Progenitor cell of endocrine pancreas (in vitro differentiated cells): ENCODE results near the gene ATG101. TPM values are rescaled to one million over a fixed set of nuclear protein-coding genes. Genes with fewer than 3 reads are reported as not detected.

Source experiments
- DNase-seq: peaks from one replicate; pipeline ENCODE4 v3.0.0; 2021; ENCODE audit warnings: low spot score; ENCODE audit not compliant: unreplicated experiment
- H3K27ac Mint-ChIP-seq: 2 replicates; pipeline ENCODE4 v1.8.0; 2021; ENCODE audit warnings: mild to moderate bottlenecking, moderate library complexity, mixed read lengths
- H3K27me3 Mint-ChIP-seq: 2 replicates; pipeline ENCODE4 v1.8.0; 2021; ENCODE audit warnings: mixed read lengths
- H3K36me3 Mint-ChIP-seq: 2 replicates; pipeline ENCODE4 v1.8.0; 2022; ENCODE audit warnings: mixed read lengths; ENCODE audit not compliant: insufficient read depth
- H3K4me1 Mint-ChIP-seq: 2 replicates; pipeline ENCODE4 v1.8.0; 2021; ENCODE audit warnings: low read depth, mixed read lengths
- H3K4me3 Mint-ChIP-seq: 2 replicates; pipeline ENCODE4 v1.8.0; 2021; ENCODE audit warnings: low read depth, mild to moderate bottlenecking, moderate library complexity, mixed read lengths
- H3K9me3 Mint-ChIP-seq: 2 replicates; pipeline ENCODE4 v1.8.0; 2021; ENCODE audit warnings: low read depth, mixed read lengths
- CTCF ChIP-seq: fragments of 200-600 bp; sonication (generic); IDR thresholded peaks from one replicate; pipeline ENCODE4 v1.5.0; 2021; ENCODE audit warnings: antibody characterized with exemption, mild to moderate bottlenecking; ENCODE audit not compliant: unreplicated experiment
- total RNA-seq: library from RNA; stranded (reverse); gene quantifications from 2 replicates; pipeline ENCODE4 v1.2.1, GENCODE V29; 2021

ATG101 gene
- total RNA-seq, 1 donor from 2014 or later: 23.5 TPM

- no peak overlapping the region for H3K4me3 Mint-ChIP-seq
- peak overlapping the region; percentile 49 for H3K27ac Mint-ChIP-seq
- peaks cover 17% of the 10 kb centered on the region for H3K36me3 Mint-ChIP-seq
- H3K27me3 Mint-ChIP-seq: no peaks in the 10 kb centered on the region
- no peak for TF ChIP-seq CTCF
- no peaks in the 10 kb centered on the region for H3K9me3 Mint-ChIP-seq
- peaks cover 16% of the 10 kb centered on the region for H3K4me1 Mint-ChIP-seq
- no peak for DNase-seq
Observed at GRCh38 chr12:52073531-52074381, 4.0 kb downstream of the ATG101 start.

GRCh38 chr12:52074971-52075724 lies 5.4 kb downstream of the ATG101 start:
- Mint-ChIP-seq H3K4me1 (peaks cover 11% of the 10 kb centered on the region), H3K4me3 (no peak overlapping the region), H3K36me3 (peaks cover 17% of the 10 kb centered on the region), H3K27me3 (no peaks in the 10 kb centered on the region), H3K27ac (no peak overlapping the region), H3K9me3 (no peaks in the 10 kb centered on the region)
- no peak for TF ChIP-seq CTCF
- DNase-seq: no peak

- Mint-ChIP-seq H3K4me1 (peaks cover 3% of the 10 kb centered on the region), H3K27me3 (no peaks in the 10 kb centered on the region), H3K27ac (no peak overlapping the region), H3K4me3 (no peak overlapping the region), H3K36me3 (peaks cover 17% of the 10 kb centered on the region), H3K9me3 (no peaks in the 10 kb centered on the region)
- DNase-seq: no peak
- no peak for TF ChIP-seq CTCF
Observed at GRCh38 chr12:52076811-52077210, 7.0 kb downstream of the ATG101 start.

GRCh38 chr12:52078276-52078675 lies 8.5 kb downstream of the ATG101 start:
- Mint-ChIP-seq H3K9me3 (no peaks in the 10 kb centered on the region), H3K27me3 (no peaks in the 10 kb centered on the region), H3K4me3 (no peak overlapping the region), H3K27ac (no peak overlapping the region), H3K4me1 (peaks cover 6% of the 10 kb centered on the region), H3K36me3 (peaks cover 13% of the 10 kb centered on the region)
- DNase-seq: no peak
- TF ChIP-seq CTCF: no peak

- Mint-ChIP-seq H3K4me1 (peaks cover 7% of the 10 kb centered on the region), H3K9me3 (no peaks in the 10 kb centered on the region), H3K27me3 (no peaks in the 10 kb centered on the region), H3K36me3 (peaks cover 6% of the 10 kb centered on the region), H3K4me3 (no peak within 1 kb of the TSS), H3K27ac (no peak within 1 kb of the TSS)
- DNase-seq: no peak
- TF ChIP-seq CTCF: no peak
Observed at GRCh38 chr12:52079576-52080402, 10.0 kb downstream of the ATG101 start, which contains the start of gene SMIM41. SMIM41 (plus strand) TSS chr12:52079704; CDS start chr12:52079780, 76 bp downstream.
